AG10803 (cell line): Measurements from ENCODE around the gene JPH2.

ENCODE experiments used
- DNase-seq: peaks from one replicate; pipeline ENCODE4 v3.0.0; 2010; ENCODE audit warnings: low read depth
- H3K4me3 ChIP-seq: 2 replicates; pipeline ENCODE4 v1.5.1; 2011; ENCODE audit warnings: mild to moderate bottlenecking, low read length, control low read depth
- TF ChIP-seq, protein P1 (sequence below): conservative IDR thresholded peaks from 2 replicates; pipeline ENCODE4 v1.5.1; 2011; ENCODE audit warnings: mild to moderate bottlenecking, low read length, control low read depth, inconsistent platforms

The JPH2 gene

GRCh38 chr20:44117296-44118184 lies 69.4 kb downstream of the JPH2 start:
- TF ChIP-seq, protein P1, sequence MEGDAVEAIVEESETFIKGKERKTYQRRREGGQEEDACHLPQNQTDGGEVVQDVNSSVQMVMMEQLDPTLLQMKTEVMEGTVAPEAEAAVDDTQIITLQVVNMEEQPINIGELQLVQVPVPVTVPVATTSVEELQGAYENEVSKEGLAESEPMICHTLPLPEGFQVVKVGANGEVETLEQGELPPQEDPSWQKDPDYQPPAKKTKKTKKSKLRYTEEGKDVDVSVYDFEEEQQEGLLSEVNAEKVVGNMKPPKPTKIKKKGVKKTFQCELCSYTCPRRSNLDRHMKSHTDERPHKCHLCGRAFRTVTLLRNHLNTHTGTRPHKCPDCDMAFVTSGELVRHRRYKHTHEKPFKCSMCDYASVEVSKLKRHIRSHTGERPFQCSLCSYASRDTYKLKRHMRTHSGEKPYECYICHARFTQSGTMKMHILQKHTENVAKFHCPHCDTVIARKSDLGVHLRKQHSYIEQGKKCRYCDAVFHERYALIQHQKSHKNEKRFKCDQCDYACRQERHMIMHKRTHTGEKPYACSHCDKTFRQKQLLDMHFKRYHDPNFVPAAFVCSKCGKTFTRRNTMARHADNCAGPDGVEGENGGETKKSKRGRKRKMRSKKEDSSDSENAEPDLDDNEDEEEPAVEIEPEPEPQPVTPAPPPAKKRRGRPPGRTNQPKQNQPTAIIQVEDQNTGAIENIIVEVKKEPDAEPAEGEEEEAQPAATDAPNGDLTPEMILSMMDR = no peak
- no peak for DNase-seq
- no peak overlapping the region for H3K4me3 ChIP-seq

DNA sequence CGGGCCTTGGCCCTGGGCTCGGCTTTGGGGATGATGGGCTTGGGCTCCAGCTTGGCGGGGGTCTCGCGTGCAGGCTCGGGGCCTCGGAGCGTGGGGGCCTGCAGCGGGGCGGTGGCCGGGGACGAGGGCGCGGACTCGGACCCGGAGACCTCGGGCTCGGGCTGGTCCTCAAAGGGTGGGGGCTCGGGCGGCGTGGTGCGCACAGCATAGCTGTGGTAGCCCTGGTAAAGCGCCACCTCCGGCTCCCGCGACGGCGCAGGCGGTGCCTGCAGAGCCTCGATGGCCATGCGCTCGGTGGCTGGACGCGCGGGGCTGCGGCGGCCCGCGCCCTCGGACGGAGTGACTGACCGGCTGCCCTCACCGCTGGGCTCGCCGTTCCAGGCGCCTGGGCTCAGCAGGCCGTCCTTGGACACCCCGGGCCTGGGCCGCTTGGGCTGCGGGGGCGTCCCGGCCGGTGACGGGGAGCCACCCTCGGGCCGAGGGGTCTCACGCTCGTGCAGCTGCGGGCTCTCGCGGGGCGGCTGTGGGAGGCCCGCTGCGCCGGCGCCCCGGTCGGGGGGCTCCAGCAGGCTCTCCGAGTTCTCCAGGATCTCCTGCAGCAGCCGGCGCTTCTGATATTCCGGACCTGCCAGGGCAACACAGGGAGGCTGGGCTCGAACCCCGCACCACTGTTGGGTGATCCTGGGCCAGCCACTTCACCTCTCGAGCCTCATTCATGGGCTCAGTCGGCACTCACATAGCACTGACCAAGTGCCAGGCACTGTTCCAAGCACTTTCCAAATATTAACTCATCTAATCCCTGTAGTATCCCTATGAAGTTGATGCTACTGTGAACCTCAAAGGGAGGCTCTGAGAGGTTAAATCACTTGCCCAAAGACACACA lies 71.0 kb downstream of the JPH2 start:
- H3K4me3 ChIP-seq = no peak overlapping the region
- no peak for DNase-seq
- TF ChIP-seq, protein P1 = no peak

DNA sequence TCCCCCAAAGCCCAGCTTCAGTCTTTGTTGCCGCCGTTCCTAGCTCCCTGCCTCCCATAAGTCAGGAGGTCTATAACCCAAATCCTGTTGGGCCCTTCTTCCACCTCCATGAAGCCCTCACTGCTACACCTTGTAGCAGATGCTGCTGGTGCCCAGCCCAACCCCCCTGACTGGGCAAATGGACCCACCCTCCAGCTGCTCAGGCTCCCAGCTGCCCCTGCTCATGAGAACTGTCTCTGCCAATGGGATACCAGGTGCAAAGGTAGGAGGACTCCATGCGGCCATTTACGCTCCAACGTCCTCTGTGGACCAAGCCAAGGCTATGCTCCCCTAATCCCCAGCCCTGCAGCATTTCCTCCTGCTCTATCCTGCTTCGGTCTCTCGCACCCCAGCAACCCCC lies 71.8 kb downstream of the JPH2 start:
- TF ChIP-seq, protein P1 = no peak
- no peak overlapping the region for H3K4me3 ChIP-seq
- no peak for DNase-seq

- TF ChIP-seq, protein P1 = no peak
- H3K4me3 ChIP-seq = no peak overlapping the region
- DNase-seq = no peak
Observed at GRCh38 chr20:44113618-44114376, 73.2 kb downstream of the JPH2 start.

GRCh38 chr20:44112889-44113617 lies 73.9 kb downstream of the JPH2 start:
- TF ChIP-seq, protein P1 = no peak
- DNase-seq = no peak
- H3K4me3 ChIP-seq = no peak overlapping the region

GRCh38 chr20:44112456-44112855 lies 74.5 kb downstream of the JPH2 start:
- TF ChIP-seq, protein P1 = no peak
- no peak overlapping the region for H3K4me3 ChIP-seq
- DNase-seq = no peak
